GM18507 (cell line): Measurements from ENCODE around the gene COLEC11.
A peak's percentile ranks its signal among the peaks of the same experiment; 100 is the strongest.
"Not testable (repeated sequence)": the region's sequence is repeated elsewhere in the genome, so short reads cannot be mapped to it uniquely, and the experiment has no call there.

Experiments used
- DNase-seq: peaks from one replicate; pipeline ENCODE4 v3.0.0; 2011; ENCODE audit warnings: low read depth; ENCODE audit not compliant: insufficient read length; ENCODE audit errors: extremely low spot score
- FAIRE-seq: peaks from 2 replicates; lab custom pipeline; 2011; peaks lifted over from hg19 to GRCh38; lab: Jason Lieb, UNC

The COLEC11 gene

DNA sequence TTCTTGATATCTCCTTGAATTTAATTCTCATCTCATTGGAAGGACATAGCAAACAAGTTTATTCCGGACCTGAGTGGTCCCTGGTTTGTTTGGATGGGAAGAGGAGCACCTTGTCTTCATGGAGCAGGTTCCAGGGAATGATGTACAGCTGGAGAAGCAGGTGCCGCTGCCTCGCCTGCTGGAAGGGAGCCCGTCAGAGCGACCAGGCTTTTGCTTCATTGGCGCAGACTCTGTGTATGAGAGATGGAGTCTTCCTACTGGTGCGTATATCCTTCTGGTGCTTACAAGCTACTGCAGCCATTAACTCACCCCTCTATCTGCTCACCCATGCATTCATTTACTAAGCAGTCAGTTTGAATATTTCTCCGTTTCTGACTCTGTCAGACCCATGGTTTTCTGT lies 51.5 kb downstream of the COLEC11 start:
- DNase-seq (no peak), FAIRE-seq (no peak)

DNA sequence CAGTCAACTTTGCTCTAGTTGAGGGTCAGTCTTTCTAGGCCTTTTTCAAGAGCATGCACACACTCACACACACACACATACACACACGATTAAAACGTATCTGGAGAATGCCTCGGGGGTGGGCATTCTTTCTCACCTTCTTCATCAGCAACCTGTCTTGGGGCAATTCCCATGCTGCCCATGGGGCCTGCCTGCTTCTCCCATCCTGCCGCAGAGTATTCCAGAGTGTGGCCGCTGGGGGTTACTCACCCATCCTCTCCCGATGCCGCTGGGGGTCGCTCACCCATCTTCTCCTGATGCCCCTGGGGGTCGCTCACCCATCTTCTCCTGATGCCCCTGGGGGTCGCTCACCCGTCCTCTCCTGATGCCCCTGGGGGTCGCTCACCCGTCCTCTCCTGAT lies 52.3 kb downstream of the COLEC11 start:
- FAIRE-seq: no peak

DNA sequence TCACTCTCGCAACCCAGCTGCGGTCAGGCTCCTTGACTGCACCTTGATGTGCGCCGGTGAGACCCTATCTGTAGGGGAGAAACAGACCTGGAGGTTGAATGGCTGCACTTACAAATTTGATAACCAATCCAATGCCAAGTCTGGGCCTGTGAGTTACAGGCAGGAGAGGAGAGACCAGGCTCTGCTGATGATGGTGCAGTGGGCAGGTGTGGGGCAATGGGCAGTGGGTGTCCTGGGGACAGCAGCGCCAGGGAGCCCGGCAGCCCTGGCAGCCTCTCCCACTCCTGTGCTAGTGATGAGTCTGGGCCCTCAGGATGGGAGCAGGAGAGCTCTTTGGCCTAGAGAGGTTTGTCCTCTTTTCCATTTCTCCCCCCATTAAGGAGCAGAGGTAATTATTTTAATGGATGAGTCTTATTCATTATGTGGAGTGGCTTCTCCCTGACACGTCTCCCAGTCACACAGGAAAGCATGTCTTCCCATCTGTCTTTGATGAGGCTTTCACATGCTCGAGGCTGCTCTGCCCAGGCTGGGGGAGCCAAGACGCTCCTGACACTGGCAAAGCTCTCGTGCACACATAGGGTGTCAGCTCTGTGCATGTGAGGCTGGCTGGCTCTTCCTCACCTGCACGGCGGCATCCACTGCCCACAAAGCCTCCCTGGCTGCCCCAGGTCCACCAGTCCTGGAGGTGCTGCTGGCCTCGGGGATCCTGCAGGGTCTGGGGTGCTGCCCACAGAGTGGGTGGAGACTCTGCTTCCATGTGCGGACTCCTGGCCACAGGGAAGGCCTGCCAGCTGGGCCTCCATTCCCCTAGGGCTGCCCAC lies 53.1 kb downstream of the COLEC11 start:
- no peak for DNase-seq
- FAIRE-seq: no peak

More for the DNA sequence above, 52.3 kb downstream of the COLEC11 start:
- no peak for DNase-seq

DNA sequence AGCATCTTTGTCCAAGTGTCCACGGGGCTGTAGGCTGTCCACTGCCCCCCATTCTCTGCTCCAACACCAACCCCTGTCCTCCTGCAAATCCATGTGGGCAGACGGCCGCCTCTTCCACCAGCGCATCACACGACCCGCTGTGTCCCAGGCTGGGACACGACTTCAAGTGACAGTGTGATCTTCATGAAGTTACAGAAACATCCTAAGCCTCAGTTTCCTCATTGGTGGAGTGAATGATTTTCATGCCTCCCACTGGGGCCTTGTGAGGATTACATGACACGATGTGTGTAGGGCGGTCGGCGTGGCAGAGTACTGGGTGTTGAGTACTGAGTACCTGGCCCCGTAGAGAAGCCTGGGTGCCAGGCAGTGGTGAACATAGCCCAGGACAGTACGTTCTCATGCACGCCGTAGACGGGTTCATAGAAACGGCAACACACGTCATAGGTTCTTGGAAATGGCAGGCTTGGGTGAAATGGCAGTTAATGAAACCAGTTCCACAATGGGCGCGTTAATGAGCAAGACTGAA lies 53.8 kb downstream of the COLEC11 start:
- no peak for FAIRE-seq
- DNase-seq: no peak

DNA sequence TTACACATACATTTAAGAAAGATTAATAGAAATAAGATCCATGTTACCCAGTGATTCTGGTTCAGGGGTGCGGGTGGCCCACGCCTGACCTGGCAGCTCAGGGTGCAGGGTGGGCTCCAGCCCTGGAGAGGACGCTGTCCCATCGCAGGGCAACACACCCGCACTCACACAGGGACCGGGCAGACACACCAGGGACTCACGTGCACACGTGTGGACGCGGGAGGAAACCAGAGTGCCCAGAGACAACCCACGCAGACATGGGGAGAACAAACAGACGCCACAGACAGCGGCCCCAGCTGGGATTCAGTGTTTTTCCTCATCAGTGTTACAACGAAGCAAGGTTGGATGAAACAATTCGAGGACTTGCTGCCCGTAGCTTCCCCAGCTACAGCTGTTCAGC lies 54.7 kb downstream of the COLEC11 start:
- FAIRE-seq (no peak), DNase-seq (no peak)

DNA sequence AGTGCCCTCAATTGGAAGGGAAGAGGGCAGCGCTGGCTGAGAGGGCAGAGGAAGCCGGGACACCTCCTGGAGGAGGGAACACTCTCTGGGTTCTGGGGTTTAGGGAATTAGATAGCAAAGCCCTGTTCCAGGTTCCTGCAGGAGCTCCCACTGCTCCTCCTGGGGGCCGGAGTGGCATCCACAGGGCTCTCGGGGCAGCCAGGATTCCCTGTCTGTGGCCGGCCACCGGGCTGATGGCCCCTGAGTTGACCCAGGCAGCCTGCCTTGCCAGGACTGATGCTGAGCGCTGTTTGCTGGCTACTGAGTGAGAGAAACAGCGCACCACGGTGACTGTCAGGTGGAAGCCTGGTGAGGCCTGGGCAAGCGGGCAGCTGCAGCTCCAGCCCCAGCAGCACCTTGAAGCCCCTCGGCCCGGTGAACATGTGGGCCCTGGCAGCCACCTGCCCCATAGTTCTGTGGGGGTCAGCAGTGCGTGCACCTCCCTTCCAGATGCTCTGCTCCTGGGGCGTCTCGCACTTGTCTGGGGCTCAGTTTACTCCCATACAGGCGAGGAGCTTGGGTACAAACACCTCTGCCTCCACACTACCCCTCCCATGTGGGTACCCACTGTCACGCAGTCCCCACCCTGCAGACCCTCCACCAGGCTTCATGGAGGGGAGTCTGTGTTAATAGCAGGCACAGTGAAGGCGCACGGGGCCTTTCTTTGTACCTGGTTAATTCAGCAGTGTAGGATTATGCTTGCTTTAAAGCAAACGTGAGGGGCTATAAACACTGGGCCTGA lies 55.4 kb downstream of the COLEC11 start:
- no peak for DNase-seq
- FAIRE-seq: no peak

DNA sequence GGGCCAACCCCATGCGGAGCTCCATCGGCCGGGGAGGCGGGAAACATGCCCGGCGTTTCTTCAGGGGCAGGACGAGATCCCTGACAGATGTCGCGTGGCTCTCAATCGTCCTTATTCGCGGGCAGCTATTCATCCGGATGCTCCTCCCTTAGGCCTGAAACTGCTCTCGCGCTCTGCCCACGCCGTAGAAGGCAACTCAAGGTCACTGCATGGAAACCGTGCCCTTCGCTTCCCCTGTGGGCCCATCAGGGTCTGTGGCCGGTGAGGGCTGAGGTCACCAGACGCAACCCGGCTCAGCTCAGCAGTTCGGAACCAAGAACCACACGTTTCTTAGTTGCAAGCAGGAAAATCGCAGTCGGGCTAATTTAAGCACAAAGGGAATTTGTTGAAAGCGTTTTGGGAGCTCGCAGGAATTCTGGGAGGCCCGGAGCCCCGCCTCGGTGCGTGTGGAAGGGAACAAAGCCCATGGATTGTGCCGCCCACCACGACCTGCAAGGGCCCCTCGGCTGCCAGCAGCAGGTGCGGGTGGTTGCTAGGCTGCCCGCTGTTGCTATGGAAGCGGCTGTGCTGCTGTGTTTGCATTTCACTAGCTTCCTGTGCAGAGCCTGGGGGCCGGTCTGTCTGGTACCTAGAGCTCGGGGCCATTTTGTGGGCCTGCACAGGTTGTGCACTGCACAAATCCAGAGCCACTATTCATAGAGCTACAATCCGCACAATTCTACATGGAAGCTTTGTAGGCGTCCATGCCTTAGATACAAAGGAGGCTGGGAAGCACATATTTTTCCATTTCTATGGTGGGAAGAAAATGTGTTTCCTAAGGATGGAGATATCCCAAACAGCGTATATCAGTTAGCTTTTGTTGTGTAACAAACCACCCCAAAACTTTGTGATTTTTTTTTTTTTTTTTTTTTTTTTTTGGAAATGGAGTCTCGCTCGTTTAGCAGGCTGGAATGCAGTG lies 57.1 kb downstream of the COLEC11 start:
- peak; percentile 81 for FAIRE-seq
- DNase-seq: peak; percentile 78

DNA sequence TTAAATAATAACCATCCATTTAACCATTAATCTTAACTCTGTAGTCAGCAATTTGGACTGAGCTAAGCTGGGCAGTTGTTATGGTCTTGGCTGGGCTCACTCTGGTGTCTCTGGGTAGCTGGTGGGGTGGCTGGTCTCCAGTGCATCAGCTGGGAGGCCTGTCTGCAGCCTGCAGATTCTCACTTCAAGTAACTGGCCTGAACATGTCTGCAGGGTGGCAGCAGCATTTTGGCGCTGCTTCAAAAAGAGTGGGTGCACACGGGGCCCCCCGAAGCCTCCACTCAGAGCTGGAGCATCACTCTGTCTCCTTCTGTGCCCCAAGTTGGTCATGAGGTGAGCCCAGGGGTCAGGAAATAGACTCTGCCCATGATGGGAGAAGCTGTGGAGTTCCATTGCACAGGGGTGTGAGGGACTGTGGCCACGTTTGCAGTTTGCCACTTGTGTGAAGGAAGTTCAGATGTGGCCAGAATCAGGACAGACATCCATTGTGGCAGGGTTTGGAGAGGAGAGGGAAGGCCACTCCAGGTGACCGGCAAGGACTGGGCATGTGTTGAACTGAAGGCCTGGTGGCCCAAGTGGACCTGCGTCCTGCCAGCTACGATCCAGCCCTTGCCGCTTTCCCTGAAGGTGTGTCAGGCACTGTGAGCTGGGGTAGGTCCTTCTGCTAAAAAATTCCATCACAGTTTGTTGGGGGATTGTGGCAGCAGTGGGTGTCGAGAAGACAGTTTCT lies 58.1 kb downstream of the COLEC11 start:
- FAIRE-seq (no peak), DNase-seq (no peak)

DNA sequence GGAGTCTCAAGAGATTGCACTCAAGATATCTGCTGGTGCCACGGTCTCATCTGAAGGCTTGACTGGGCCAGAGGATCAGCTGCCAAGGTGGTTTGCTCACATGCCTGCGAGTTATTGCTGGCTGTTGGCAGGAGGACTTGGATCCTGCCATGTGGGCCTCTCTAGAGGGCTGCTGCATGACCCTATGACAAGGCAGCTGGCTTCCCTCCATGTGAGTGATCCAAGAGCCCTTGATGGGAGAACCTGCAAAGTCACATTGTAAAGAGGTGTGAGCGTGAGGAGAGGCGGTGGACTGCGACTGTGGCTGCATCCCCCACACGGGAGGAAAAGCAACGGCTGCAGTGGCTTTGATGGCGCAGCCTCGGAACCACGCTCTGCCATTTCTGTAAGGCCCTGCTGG lies 59.1 kb downstream of the COLEC11 start:
- DNase-seq (no peak), FAIRE-seq (no peak)

DNA sequence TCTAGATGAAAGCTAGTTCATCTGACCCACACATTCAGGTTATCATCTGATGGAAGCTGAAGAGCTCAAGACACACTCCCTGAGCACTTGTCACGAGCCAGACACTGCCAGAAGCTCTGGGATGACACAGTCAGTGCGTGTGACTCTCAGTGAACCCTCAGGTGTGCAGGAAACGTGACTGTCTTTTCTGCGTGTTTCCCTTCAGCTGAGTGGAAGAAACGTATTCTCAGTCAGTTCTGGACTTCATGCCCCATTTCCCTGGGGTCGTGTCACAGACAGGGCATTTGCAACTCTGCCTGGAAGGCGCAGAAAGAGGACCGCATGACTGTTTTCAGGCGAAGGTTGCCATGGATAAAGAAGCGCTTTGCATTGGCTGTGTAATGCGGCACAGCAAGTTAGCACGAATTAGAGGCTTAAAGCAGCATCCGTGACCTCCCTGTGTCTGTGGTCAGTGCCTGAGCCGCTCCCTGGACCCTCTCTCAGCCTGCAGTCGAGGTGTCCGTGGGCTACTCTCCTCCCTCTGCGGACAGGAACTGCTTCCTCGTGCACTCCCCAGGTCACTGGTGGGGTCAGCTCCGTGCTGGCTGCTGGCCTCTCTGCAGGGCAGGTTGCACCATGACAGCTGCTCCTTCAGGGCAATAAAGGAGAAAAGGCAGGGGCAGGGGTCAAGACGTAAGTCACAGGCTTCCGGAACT lies 59.8 kb downstream of the COLEC11 start:
- DNase-seq: no peak
- FAIRE-seq: no peak

DNA sequence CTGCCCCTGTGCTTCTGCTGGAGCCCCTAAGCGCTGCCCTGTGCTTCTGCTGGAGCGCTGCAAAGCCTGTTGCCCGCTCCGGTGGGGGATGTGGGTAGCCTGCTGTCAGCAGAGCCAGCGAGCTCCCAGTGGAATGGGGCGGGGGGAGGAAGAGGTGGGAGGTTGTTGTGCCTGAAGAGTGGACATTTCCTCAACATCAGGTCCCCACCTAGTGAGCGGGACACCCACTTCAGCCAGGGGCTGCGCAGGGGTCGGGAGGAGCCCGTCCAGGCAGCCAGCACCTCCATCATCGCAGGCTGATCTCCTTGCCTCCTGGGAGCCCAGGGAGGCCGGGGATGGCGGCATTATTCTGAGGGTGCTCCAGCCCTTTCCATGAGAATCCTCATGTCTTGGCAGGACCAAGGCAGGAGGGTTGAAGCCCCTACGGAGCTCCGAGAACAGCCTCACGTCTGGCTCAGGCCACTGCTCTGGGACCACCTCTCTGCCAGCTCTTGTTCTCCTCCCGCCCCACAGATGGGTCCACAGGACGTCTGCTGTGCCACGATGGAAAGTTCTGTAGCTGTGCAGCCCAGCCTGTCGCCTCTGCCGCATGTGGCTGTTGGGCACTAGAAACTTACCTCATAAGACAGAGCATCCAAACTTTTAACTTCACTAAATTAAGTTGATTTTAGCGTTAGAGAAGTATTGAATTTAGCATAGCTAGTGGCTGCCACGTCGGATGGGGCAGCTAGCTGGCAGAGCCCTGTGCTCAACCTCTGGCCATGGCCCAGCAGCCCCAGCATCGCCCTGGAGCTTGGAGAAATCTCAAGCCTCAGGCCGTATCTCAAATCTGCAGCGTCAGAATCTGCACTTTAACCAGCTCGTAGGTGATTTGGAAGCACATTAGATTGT lies 61.2 kb downstream of the COLEC11 start:
- DNase-seq (no peak), FAIRE-seq (no peak)

DNA sequence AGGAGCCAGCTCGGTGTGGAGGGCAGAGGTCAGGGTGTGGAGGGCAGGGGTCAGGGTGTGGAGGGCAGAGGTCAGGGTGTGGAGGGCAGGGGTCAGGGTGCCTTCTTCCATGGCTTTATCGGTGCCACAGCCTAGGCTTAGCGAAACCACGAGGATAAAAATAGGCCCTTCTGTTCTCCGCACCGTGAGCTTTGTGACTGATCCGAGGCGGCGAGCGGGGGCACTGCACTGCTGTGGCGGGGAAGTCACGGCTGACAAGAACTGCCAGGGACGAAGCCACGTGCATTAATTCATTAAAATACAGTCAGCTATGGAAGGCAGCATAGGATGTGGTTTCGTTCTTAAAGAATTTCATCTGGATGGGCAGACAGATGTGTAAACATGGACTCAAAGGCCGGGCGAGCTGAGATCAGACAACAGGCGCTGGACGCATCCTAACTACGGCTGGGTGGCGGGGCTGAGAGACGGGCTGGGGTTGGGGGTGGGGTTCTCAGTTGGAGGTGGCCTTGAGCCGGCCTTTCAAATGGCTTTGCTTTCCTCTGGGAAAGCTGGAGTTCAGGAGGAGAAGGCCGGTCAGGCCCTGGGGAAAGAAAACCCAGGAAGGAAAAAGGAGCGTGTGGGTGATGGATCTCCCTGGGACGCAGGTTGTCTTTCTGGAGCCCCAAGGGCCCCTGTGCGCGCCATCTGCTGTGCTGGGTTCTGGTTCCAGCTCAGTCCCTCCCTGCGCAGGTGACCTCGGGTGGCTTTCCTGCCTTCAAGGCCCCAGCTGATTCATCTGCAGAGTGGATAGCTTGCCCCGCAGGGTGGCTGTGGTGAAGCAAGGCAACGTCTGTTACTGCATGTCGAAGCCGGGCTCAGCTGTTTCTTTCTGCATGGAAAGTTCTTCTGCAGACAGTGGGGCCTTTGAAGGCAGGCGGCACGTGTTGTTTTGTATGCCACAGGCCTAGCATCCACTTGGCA lies 62.1 kb downstream of the COLEC11 start:
- FAIRE-seq: no peak
- DNase-seq: no peak

DNA sequence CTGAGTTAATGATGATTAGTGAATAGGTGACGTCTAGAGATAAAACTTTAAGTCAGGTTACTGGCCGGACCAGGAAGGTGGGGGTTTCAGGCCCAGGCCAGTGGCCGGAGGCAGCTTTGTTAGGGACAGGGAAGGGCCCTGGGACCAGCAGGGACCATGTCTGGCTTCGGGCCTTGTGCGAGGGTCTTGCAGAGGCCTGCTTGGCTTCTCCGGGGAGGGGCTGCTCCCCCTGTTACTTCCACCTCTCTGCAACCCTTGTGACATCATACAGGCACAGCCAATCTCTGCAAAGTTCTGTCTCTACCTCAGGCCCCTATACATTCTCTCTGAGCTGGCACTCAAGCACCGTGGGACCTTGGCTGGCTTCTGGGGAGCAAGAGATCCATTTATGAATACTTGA lies 63.0 kb downstream of the COLEC11 start, which contains the start of gene ALLC:
Gene ALLC (plus strand): TSS at position 320 of the 400 bp plus-strand sequence. CDS start 12,958 bp downstream, outside the sequence.
- no peak for DNase-seq
- no peak for FAIRE-seq

DNA sequence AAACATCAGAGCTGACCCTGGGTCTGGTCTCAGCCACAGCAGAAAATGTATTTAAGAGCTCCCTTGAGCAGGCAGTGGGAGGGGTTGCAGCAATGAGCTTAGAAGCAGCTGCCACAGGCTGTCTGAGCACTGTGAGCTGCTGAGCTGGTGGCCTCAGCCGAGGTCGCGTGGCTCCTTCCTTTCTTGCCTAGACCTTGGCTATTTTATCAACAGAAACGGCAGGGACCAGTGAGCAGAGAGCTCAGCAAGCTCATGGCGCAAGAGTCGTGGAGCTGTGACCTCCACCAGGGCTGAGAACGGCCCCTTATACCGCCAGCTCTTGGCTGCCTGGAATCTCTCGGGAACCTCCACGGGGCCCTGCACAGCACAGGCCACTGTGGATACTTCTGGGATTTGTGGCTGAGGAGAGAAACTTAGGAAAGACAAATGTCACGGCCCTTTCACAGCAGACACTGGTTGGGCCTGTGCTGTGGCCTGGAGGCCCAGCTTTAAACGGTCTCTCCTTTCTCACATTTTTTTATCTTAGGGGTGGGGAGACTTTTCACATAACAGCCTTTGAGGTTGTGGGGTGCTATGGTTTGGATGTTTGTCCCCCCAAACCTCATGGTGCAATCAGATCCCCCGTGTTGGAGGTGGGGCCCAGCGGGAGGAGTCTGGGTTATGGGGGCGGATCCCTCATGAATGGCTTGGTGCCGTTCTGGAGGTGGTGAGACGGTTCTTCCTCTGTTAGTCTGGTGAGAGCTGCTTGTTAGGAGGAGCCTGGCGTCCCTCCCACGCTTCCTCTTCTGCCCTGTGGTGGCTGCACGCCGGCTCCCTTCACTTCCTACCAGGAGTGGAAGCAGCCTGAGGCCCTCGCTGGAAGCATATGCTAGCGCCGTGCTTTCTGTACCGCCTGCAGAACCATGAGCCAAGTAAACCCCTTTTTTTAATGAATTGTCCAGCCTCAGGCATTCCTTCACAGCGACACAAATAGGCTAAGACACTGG lies 64.8 kb downstream of the COLEC11 start:
- FAIRE-seq: no peak
- no peak for DNase-seq

DNA sequence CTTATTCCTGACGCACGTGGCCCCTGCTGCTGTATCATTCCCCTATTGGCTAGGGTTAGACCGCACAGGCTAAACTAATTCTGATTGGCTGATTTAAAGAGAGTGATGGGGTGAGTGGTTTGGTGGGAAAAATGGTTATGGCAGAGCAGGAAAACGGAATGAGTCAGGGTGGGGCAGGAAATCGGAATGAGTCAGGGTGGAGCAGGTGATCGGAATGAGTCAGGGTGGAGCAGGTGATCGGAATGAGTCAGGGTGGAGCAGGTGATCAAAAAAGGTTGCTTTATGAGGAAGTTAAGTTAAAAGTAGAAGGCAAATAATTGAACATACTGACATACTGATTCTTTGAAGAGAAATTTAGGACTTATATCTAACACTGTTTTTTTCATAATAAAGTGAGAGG lies 65.7 kb downstream of the COLEC11 start:
- DNase-seq, FAIRE-seq: not testable (repeated sequence)
